ENCODE results near the gene HECTD1.
"Not testable (repeated sequence)": the region's sequence is repeated elsewhere in the genome, so short reads cannot be mapped to it uniquely, and the experiment has no call there.

Gene HECTD1

GRCh38 chr14:31093884-31094839 is 113.4 kb downstream of the HECTD1 start:
- not testable (repeated sequence) for DNase-seq (ENCODE audit: low read depth in 2 of 2)

DNA sequence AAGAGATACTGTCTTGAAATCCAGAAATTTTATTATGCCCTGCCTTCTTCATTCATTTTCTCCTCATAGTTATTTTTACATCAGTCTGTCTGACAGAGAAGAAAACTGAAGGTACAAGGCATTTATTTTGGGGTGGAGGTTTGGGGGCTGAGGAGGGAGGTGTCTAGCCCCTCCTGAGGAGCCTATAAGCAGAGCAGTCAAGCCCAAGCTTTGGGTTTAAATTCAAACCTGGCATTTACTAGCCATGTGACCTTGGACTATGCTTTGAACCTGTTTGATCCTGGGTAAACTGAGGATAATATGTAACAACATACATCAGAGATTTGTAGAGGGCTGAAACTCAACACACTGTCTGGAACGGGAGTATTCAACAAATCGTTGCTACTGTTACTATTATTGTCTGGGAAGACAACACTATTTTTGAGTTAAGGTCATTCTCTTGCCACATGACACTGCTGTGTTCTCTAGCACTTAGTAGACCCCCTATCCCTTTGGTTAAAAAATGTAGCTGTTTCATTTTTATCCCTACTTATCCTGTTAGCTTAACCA is 115.4 kb downstream of the HECTD1 start:
- no peak for DNase-seq (ENCODE audit: low read depth in 2 of 2)

DNA sequence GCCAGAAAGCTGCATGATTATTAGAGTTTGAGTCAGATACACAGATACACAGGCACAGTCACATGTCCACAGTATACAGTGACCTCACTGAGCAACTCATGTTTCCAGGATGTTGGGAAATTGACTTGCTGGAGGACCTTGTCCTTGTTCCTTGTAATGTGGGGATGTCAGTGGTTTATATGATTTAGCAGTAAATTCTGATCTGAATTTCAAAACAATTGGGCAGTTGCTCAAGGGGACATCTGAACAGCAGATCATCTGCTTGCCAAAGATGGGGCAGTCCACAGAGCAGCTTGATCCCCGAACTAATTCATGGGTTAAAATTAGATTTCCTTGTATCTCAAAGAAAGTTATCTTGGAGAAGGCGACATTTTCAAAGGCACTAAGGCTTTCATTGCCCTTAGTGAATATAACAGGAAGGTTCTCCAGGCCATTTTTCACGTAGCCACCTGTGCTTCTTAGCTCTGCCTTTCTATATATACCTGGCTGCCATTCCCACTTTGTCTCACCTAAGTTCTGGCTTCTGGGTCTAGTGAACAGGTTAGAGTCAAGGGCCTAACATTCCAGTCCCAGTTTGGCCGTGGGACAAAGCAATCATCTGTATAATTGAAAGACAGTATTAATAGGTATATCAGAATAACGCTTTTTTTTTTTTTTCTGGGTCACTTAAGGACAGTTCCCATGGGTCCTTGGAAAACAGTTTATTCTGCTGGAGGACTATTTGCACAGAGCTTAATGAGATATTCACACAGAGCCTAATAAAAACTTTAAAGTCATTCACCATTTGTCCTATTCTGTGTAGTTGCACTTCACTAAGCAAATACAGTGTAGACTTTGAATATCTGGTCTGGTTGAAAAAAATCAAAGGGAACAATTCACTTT is 116.5 kb downstream of the HECTD1 start:
- DNase-seq (ENCODE audit: low read depth in 2 of 2) = no peak

- not testable (repeated sequence) for DNase-seq (ENCODE audit: low read depth in 2 of 2)
Observed at GRCh38 chr14:31086466-31086865, 121.1 kb downstream of the HECTD1 start.

DNA sequence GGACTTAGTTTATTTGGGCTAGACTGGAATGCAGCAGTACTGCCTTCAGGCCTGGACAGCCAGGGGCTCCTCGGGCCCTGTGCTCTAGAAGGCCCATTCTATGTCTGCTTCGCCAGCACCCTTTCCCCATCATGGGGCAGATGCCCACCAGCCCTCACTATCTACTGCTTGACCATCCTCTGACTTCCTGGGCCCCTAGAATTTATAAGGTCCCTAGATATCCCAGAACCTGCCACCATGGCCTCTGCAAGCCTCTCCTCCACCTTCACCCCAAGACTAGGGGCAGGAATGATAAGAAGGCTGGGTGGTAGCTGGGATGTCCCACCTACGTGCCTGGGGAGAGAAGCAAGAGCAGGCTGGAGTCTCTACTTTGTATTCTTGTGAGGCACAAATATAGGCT is 122.6 kb downstream of the HECTD1 start:
- DNase-seq (ENCODE audit: low read depth in 2 of 2) = no peak

DNA sequence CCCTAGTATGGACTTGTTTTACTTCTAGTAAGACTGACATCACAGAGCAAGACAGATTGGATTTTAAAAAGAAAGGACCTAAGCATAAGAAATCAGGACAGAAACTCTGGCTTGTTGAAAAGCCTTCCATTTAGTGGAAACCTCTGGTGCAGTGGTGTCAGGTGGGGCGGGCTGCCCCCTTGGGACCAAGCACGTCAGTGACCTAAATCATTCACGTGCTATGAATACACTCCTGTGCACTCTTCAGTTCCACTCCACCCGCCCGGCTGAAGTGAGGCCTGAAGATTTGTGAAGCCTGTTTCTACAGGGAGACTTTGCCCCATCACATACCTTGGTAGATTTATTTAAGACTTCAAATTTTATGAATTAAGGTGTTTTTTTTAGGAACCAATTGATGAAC is 123.2 kb downstream of the HECTD1 start:
- no peak for DNase-seq (ENCODE audit: low read depth in 2 of 2)

- no peak for DNase-seq (ENCODE audit: low read depth in 2 of 2)
Observed at GRCh38 chr14:31083781-31084180, 123.8 kb downstream of the HECTD1 start.

GRCh38 chr14:31080484-31080883 is 127.1 kb downstream of the HECTD1 start:
- DNase-seq (ENCODE audit: low read depth in 2 of 2) = no peak

DNA sequence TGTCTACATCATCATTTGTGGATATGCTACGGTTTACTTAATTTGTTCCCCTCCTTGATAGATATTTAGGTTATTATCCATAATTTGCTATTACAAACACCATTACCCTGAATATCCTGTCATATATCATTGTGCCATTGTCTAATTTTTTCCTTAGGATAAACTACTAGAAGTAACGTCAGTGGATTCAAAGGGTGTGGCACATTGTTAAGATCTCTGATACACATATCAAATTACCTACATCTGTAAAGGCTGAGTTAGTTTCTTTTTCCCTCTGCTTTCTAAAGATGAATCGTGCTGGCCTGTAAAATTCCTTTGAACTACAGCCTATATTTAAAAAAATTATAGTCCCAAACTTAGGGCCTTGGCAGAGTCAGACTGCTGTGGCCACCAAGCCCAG is 127.5 kb downstream of the HECTD1 start:
- DNase-seq (ENCODE audit: low read depth in 2 of 2) = no peak

GRCh38 chr14:31078766-31079165 is 128.8 kb downstream of the HECTD1 start:
- no peak for DNase-seq (ENCODE audit: low read depth in 2 of 2)

- no peak for DNase-seq (ENCODE audit: low read depth in 2 of 2)
Observed at GRCh38 chr14:31075144-31075543, 132.4 kb downstream of the HECTD1 start.

DNA sequence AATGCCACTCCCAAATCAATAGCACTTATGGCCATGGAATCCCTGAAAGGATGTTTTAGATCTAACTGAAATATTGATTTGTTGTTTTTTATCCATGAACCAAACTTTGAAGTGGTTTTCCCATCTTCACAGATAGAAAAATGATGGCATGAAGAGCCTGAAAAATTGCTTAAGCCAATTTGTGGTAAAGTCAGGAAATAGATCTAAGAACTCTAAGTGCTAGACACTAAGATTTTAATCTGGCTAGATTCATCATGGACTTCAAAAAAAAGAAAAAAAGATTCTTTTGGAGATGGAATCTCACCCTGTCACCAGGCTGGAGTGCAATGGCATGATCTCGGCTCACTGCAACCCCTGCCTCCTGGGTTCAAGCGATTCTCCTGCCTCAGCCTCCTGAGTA is 136.4 kb downstream of the HECTD1 start:
- DNase-seq (ENCODE audit: low read depth in 2 of 2) = no peak

DNA sequence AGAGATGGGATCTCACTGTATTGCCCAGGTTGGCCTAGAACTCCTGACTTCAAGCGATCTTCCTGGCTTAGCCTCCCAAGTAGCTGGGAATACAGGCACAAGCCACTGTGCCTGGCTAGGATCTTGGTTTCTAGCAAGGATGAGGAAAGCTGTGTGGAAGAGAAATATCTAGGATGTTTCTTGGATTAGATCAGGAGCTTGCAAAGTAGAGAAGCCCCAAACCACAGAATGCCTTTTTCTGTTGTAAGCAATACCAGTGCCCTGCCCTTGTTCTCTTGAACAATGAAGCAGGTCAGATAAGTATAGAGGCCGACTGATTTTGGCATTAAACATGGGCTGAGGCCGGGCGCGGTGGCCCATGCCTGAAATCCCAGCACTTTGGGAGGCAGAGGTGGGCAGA is 137.2 kb downstream of the HECTD1 start:
- DNase-seq (ENCODE audit: low read depth in 2 of 2) = no peak

GRCh38 chr14:31069343-31069742 is 138.2 kb downstream of the HECTD1 start:
- DNase-seq (ENCODE audit: low read depth in 2 of 2) = no peak

DNA sequence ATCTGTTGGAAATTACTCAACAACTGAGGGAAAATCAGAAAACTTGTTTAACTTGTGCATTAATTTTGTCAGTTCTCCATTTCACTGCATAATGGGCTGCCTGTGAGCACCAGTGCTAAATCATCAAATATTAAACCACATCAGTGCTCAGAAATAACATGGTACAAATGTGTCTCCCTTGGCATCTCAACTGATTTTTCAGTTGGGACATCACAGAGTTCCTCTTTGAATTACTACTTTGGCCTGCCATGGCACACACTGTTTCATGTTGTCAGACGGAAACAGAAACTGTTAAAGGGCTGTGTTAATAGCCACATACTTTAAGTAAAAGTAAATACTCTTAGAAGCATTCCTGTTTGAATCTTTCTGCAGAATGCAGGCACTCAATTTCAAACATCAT is 139.4 kb downstream of the HECTD1 start:
- no peak for DNase-seq (ENCODE audit: low read depth in 2 of 2)

DNA sequence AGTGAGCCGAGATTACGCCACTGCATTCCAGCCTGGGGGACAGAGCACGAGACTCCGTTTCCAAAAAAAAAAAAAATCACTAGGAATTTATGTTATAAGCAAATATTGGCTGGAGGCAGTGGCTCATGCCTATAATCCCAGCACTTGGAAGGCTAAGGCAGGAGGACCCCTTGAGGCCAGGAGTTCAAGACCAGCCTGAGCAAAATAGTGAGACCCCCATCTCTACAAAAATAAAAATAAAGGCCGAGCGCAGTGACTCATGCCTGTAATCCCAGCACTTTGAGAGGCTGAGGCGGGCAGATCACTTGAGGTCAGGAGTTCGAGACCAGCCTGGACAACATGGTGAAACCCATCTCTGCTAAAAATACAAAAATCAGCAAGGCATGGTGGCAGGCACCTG is 144.7 kb downstream of the HECTD1 start:
- not testable (repeated sequence) for DNase-seq (ENCODE audit: low read depth in 2 of 2)

DNA sequence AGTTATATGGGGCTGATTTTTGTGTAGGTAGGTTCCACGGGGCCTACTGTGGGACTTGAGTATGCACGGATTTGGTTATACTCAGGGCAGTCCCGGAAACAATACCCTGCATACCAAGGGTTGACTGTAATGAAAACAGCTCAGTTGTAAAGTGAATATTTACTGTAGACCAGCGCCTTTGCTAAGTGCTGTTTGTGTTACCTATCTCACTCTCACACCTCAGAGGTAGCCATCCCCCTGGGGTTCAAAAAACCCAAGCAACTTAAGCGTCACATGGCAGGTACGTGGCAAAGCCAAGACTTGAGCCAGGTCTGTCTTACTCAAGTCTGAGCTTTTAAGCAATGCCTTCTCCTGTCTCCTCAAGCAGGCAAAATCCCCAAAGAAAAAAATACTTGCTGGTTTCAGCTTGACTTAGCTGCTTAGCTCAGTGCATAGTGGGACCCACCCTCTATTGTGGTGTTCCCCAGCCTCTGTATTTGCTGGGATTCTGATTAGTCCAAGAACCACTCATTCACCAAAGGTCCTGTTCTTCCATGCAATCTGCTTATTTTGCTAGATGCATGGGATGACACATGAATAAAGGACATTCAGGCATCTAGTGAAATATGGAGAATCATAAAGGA is 147.2 kb downstream of the HECTD1 start:
- no peak for DNase-seq (ENCODE audit: low read depth in 2 of 2)

GRCh38 chr14:31059152-31059924 is 148.3 kb downstream of the HECTD1 start:
- no peak for DNase-seq (ENCODE audit: low read depth in 2 of 2)

- DNase-seq (ENCODE audit: low read depth in 2 of 2) = no peak
Observed at GRCh38 chr14:31057701-31058364, 149.8 kb downstream of the HECTD1 start.

GRCh38 chr14:31057035-31057434 is 150.6 kb downstream of the HECTD1 start:
- no peak for DNase-seq (ENCODE audit: low read depth in 2 of 2)

Measured in stimulated activated CD8-positive, alpha-beta memory T cell treated with anti-CD3 and anti-CD28 coated beads, Interleukin-15, amount 100 ng/mL, for 48 hours (primary cell).